ENCODE measurements around the gene CD37. TPM values are rescaled to one million over a fixed set of nuclear protein-coding genes. Genes with fewer than 3 reads are reported as not detected.
"Not testable (repeated sequence)": the region's sequence is repeated elsewhere in the genome, so short reads cannot be mapped to it uniquely, and the experiment has no call there.

Gene CD37
- total RNA-seq, 1 donor from 2014 or later, result not detected

- Mint-ChIP-seq H3K27ac (ENCODE audit: unreplicated experiment) (no peak overlapping the region), H3K36me3 (ENCODE audit: unreplicated experiment) (peaks cover 3% of the 10 kb centered on the region), H3K4me3 (ENCODE audit: unreplicated experiment) (no peak overlapping the region), H3K9me3 (ENCODE audit: unreplicated experiment) (no peaks in the 10 kb centered on the region), H3K4me1 (ENCODE audit: unreplicated experiment) (no peaks in the 10 kb centered on the region), H3K27me3 (ENCODE audit: unreplicated experiment) (peaks cover 3% of the 10 kb centered on the region)
- DNase-seq (ENCODE audit: extremely low spot score, unreplicated experiment), result no peak
- no peak for TF ChIP-seq CTCF (IDR thresholded peaks at IDR 0.05)
Observed at GRCh38 chr19:49366110-49366509, 30.9 kb downstream of the CD37 start.

GRCh38 chr19:49368711-49369358, 33.6 kb downstream of the CD37 start:
- Mint-ChIP-seq H3K36me3 (ENCODE audit: unreplicated experiment) (peaks cover 3% of the 10 kb centered on the region), H3K9me3 (ENCODE audit: unreplicated experiment) (no peaks in the 10 kb centered on the region), H3K27ac (ENCODE audit: unreplicated experiment) (no peak overlapping the region), H3K4me1 (ENCODE audit: unreplicated experiment) (no peaks in the 10 kb centered on the region), H3K4me3 (ENCODE audit: unreplicated experiment) (no peak overlapping the region), H3K27me3 (ENCODE audit: unreplicated experiment) (peaks cover 3% of the 10 kb centered on the region)
- TF ChIP-seq CTCF (IDR thresholded peaks at IDR 0.05), result no peak
- no peak for DNase-seq (ENCODE audit: extremely low spot score, unreplicated experiment)

- no peaks in the 10 kb centered on the region for H3K9me3 Mint-ChIP-seq (ENCODE audit: unreplicated experiment)
- H3K4me3 Mint-ChIP-seq (ENCODE audit: unreplicated experiment), result no peak overlapping the region
- TF ChIP-seq CTCF (IDR thresholded peaks at IDR 0.05), result no peak
- no peak overlapping the region for H3K27ac Mint-ChIP-seq (ENCODE audit: unreplicated experiment)
- no peak for DNase-seq (ENCODE audit: extremely low spot score, unreplicated experiment)
- peaks cover 6% of the 10 kb centered on the region for H3K27me3 Mint-ChIP-seq (ENCODE audit: unreplicated experiment)
- H3K36me3 Mint-ChIP-seq (ENCODE audit: unreplicated experiment), result peaks cover 3% of the 10 kb centered on the region
- no peaks in the 10 kb centered on the region for H3K4me1 Mint-ChIP-seq (ENCODE audit: unreplicated experiment)
Observed at GRCh38 chr19:49371184-49371583, 36.0 kb downstream of the CD37 start.

- not testable (repeated sequence) for H3K4me3 Mint-ChIP-seq (ENCODE audit: unreplicated experiment); DNase-seq (ENCODE audit: extremely low spot score, unreplicated experiment)
Observed at GRCh38 chr19:49373174-49373573, 38.0 kb downstream of the CD37 start.

GRCh38 chr19:49374665-49375434, 39.6 kb downstream of the CD37 start:
- no peak for DNase-seq (ENCODE audit: extremely low spot score, unreplicated experiment)
- TF ChIP-seq CTCF (IDR thresholded peaks at IDR 0.05), result no peak
- no peaks in the 10 kb centered on the region for H3K4me1 Mint-ChIP-seq (ENCODE audit: unreplicated experiment)
- no peak overlapping the region for H3K27ac Mint-ChIP-seq (ENCODE audit: unreplicated experiment)
- no peaks in the 10 kb centered on the region for H3K9me3 Mint-ChIP-seq (ENCODE audit: unreplicated experiment)
- no peak overlapping the region for H3K4me3 Mint-ChIP-seq (ENCODE audit: unreplicated experiment)
- no peaks in the 10 kb centered on the region for H3K36me3 Mint-ChIP-seq (ENCODE audit: unreplicated experiment)
- peaks cover 10% of the 10 kb centered on the region for H3K27me3 Mint-ChIP-seq (ENCODE audit: unreplicated experiment)

More at GRCh38 chr19:49373174-49373573, 38.0 kb downstream of the CD37 start:
- H3K27me3 Mint-ChIP-seq (ENCODE audit: unreplicated experiment); H3K27ac Mint-ChIP-seq (ENCODE audit: unreplicated experiment); H3K9me3 Mint-ChIP-seq (ENCODE audit: unreplicated experiment); H3K4me1 Mint-ChIP-seq (ENCODE audit: unreplicated experiment); H3K36me3 Mint-ChIP-seq (ENCODE audit: unreplicated experiment): not testable (repeated sequence)

All from osteocyte (in vitro differentiated cells).